ENCODE data around the gene SAMD4A. TPM values are rescaled to one million over a fixed set of nuclear protein-coding genes. Genes with fewer than 3 reads are reported as not detected.

The SAMD4A gene
- total and polyA plus RNA-seq, 8 donors: 2.5 to 67.4 (median 15.9) TPM

DNA sequence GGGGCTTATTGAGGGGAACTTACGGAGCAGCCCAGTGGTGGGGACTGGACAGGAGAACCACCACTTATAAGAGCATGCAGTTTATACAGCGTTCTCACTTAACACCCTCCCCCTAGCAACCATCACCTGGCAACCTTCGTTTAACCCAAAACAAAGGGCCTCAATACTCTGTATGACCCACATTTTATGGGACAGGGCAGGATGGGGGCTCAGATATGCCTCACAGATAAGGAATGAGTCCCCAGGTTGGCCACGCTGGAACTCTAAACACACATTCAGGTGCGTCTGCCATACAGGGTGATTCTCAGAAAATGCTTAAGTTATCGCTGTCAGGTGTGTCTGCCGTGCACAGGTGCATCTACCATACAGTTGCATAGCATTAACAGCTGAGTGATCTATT lies 236.5 kb downstream of the SAMD4A start:
- DNase-seq: no peak
- no peak overlapping the region for H3K27ac ChIP-seq
- WGBS, 5 donors: 67 to 79% (median 73%) methylated on average over 7 of the region's 7 CpGs
- no peaks in the 10 kb centered on the region for H3K9me3 ChIP-seq
- peaks cover 4 to 7% (median 7%) of the 10 kb centered on the region in 4 donors for H3K4me1 ChIP-seq
- peaks cover 0 to 7% (median 7%) of the 10 kb centered on the region in 3 donors for H3K27me3 ChIP-seq
- TF ChIP-seq EP300 (IDR thresholded peaks at IDR 0.05) (no peak), POLR2AphosphoS5 (IDR thresholded peaks at IDR 0.05) (no peak), POLR2A (IDR thresholded peaks at IDR 0.05) (no peak)
- TF ChIP-seq, protein P1, sequence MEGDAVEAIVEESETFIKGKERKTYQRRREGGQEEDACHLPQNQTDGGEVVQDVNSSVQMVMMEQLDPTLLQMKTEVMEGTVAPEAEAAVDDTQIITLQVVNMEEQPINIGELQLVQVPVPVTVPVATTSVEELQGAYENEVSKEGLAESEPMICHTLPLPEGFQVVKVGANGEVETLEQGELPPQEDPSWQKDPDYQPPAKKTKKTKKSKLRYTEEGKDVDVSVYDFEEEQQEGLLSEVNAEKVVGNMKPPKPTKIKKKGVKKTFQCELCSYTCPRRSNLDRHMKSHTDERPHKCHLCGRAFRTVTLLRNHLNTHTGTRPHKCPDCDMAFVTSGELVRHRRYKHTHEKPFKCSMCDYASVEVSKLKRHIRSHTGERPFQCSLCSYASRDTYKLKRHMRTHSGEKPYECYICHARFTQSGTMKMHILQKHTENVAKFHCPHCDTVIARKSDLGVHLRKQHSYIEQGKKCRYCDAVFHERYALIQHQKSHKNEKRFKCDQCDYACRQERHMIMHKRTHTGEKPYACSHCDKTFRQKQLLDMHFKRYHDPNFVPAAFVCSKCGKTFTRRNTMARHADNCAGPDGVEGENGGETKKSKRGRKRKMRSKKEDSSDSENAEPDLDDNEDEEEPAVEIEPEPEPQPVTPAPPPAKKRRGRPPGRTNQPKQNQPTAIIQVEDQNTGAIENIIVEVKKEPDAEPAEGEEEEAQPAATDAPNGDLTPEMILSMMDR (IDR thresholded peaks at IDR 0.05): no peak
- intact Hi-C loops (cut with DNase I; ENCODE audit: low total_unique reads): no loop called here
- no peaks in the 10 kb centered on the region for H3K36me3 ChIP-seq
- H3K4me3 ChIP-seq: no peak overlapping the region

DNA sequence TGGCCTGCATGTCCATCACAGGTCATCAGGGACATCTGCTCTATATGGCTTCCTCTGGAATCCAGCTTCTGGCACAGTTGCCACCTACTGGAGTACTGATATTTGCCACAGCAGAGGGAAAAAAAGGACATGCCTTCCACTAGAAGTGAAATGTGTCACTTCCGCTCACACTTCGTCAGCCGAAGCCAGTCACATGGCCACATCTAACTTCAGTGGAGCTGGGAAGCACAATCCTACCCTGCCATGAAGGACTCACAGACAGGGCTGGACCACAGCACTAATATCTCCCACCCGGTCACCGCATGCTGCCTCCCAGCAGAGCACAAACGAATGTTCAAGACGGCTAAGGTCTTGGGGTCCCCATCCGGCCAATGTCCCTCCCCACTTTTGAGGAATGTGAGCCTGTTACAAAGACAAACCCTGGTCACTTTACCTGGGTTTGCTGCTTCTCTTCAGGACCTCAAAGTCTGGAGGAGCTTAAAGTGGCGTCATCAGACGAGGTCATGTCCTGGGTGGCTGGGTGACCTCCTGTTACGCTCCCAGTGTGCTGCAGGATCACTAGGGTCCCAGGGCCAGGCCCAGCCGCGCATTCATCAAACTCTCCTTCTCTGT lies 237.1 kb downstream of the SAMD4A start:
- intact Hi-C loops (cut with DNase I; ENCODE audit: low total_unique reads): no loop called here

DNA sequence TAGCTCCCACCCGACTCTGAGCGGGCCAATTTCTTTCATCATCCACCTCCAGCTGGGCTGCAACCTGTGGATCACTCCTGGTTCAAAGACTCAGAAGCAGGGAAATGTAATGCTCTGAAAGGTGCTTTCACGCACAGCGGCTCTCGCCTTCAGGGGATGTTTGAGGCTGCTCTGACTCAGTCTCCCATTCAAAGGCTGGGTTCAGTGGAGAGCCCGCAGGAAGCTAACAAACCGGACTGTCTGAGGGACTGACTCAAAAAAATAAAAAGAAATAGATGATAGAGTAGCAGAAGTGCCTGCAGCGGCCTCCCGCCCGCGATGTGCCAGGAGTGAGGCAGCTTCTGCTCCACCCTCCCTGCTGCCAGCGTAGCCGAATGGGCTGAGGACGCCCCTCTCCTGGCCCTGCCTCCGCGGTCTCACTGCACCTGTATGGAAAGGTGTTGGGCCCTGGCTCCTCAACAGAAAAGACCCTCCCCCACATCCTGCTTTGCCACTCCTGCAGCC lies 237.7 kb downstream of the SAMD4A start:
- no peak for TF ChIP-seq POLR2AphosphoS5 (IDR thresholded peaks at IDR 0.05)
- no peak for TF ChIP-seq POLR2A (IDR thresholded peaks at IDR 0.05)
- TF ChIP-seq, protein P1 (IDR thresholded peaks at IDR 0.05): no peak
- TF ChIP-seq EP300 (IDR thresholded peaks at IDR 0.05): no peak
- Histone ChIP-seq H3K4me1 (peaks cover 4 to 7% (median 7%) of the 10 kb centered on the region in 4 donors), H3K27ac (no peak overlapping the region), H3K36me3 (no peaks in the 10 kb centered on the region), H3K4me3 (no peak overlapping the region), H3K9me3 (no peaks in the 10 kb centered on the region), H3K27me3 (peaks cover 0 to 7% (median 7%) of the 10 kb centered on the region in 3 donors)
- DNase-seq: no peak
- WGBS, 5 donors: 70 to 84% (median 72%) methylated on average over 16 of the region's 16 CpGs
- intact Hi-C loops (cut with DNase I; ENCODE audit: low total_unique reads): no loop called here

More for the DNA sequence above, 237.1 kb downstream of the SAMD4A start:
- Histone ChIP-seq H3K36me3 (no peaks in the 10 kb centered on the region), H3K27me3 (peaks cover 0 to 7% (median 7%) of the 10 kb centered on the region in 3 donors), H3K4me3 (no peak overlapping the region), H3K4me1 (peaks cover 4 to 7% (median 7%) of the 10 kb centered on the region in 4 donors), H3K27ac (no peak overlapping the region), H3K9me3 (no peaks in the 10 kb centered on the region)
- DNase-seq: no peak
- 88 to 93% (median 91%) methylated on average over 11 to 13 of the region's 13 CpGs for WGBS, 5 donors
- TF ChIP-seq, protein P1 (IDR thresholded peaks at IDR 0.05): no peak
- TF ChIP-seq POLR2AphosphoS5 (IDR thresholded peaks at IDR 0.05) (no peak), EP300 (IDR thresholded peaks at IDR 0.05) (no peak), POLR2A (IDR thresholded peaks at IDR 0.05) (no peak)

DNA sequence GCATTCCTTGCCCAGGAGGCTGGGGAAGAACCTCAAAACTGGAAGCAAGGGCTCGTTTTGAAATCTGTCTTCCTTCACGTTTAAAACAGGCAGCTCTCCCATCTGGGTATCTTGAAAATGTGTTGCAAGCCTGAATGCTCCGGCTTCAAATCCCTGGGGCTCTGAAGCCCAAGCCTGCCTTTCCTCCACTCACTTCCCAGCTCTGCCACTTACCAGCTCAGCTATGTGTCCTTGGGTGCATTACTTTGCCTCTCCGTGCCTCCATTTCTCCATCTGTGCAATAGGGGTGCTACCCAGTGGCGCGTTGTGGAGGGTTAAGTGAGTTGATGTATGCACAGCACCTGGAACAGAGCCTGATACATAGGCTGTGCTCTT lies 238.1 kb downstream of the SAMD4A start:
- H3K27ac ChIP-seq: no peak overlapping the region
- peaks cover 0 to 7% (median 7%) of the 10 kb centered on the region in 3 donors for H3K27me3 ChIP-seq
- TF ChIP-seq, protein P1 (IDR thresholded peaks at IDR 0.05): no peak
- TF ChIP-seq POLR2A (IDR thresholded peaks at IDR 0.05) (no peak), EP300 (IDR thresholded peaks at IDR 0.05) (no peak), POLR2AphosphoS5 (IDR thresholded peaks at IDR 0.05) (no peak)
- no peak for DNase-seq
- H3K4me1 ChIP-seq: peaks cover 4 to 7% (median 7%) of the 10 kb centered on the region in 4 donors
- intact Hi-C loops (cut with DNase I; ENCODE audit: low total_unique reads): no loop called here
- WGBS, 5 donors: 61 to 76% (median 69%) methylated on average over 6 of the region's 6 CpGs
- H3K4me3 ChIP-seq: no peak overlapping the region
- no peaks in the 10 kb centered on the region for H3K9me3 ChIP-seq
- no peaks in the 10 kb centered on the region for H3K36me3 ChIP-seq

Measured in stomach (tissue), 9 donors.